B cell (primary cell): Measurements from ENCODE around the gene SRRM1. TPM values are rescaled to one million over a fixed set of nuclear protein-coding genes. Genes with fewer than 3 reads are reported as not detected.

Experiments used
- ATAC-seq: fragments of 200-7000 bp; cut with Tn5 transposase; one replicate; pipeline ENCODE4 v1.10.0; 2021; ENCODE audit warnings: low read depth, mild to moderate bottlenecking, moderate number of reproducible peaks, moderate library complexity
- CTCF ChIA-PET: fragments of 350-600 bp; sonication (Branson Sonifier 250); formaldehyde crosslinking; loops from one replicate; lab custom pipeline; 2021; ENCODE audit warnings: antibody characterized with exemption, inconsistent platforms; lab: Charles Lee
- POLR2A ChIA-PET: fragments of 350-600 bp; sonication (Branson Sonifier 250); formaldehyde crosslinking; loops from one replicate; lab custom pipeline; 2021; ENCODE audit warnings: antibody characterized with exemption; lab: Charles Lee
- DNase-seq: peaks from one replicate; pipeline ENCODE4 v3.0.0; 2013
- H2AFZ ChIP-seq: 2 replicates; pipeline ENCODE4 v1.6.1; 2012; ENCODE audit warnings: mild to moderate bottlenecking, low read depth, low read length; ENCODE audit not compliant: insufficient read depth, poor library complexity, severe bottlenecking
- H3K27ac ChIP-seq, 2 donors: 1 replicate in 1 of 2; 2 replicates in 1 of 2; pipeline ENCODE4 v1.5.1; 2012 to 2013; ENCODE audit warnings: low read length in 2 of 2, mild to moderate bottlenecking in 2 of 2, moderate library complexity in 1 of 2
- H3K27me3 ChIP-seq, 4 experiments: fragments of 200-600 bp in 1 of 4; sonication (generic) in 1 of 4; replicated peaks in 1 of 4; 1 replicate in 2 of 4; 2 replicates in 2 of 4; pipeline versions ENCODE4 v1.6.1 to v1.7.0; 2013 to 2016; ENCODE audit warnings: low read length in 3 of 4, mild to moderate bottlenecking in 2 of 4, mixed read lengths in 1 of 4, moderate library complexity in 1 of 4; ENCODE audit not compliant: insufficient read depth in 4 of 4, control insufficient read depth in 3 of 4; ENCODE audit errors: control extremely low read depth in 1 of 4
- H3K36me3 ChIP-seq, 2 experiments: replicated peaks in 1 of 2; 1 replicate in 1 of 2; 2 replicates in 1 of 2; pipeline versions ENCODE4 v1.6.1 to v1.7.1; 2013; ENCODE audit warnings: low read length in 1 of 2; ENCODE audit not compliant: insufficient read depth in 2 of 2, control insufficient read depth in 1 of 2; ENCODE audit errors: control extremely low read depth in 1 of 2, extremely low read depth in 1 of 2
- H3K4me1 ChIP-seq, 2 donors: fragments of 200-600 bp in 1 of 2; sonication (generic) in 1 of 2; 1 replicate in 1 of 2; 2 replicates in 1 of 2; pipeline versions ENCODE4 v1.5.1 to v1.6.1; 2013 to 2017; ENCODE audit warnings: low read length in 2 of 2; ENCODE audit not compliant: control insufficient read depth in 2 of 2, insufficient read depth in 2 of 2
- H3K4me2 ChIP-seq: replicated peaks from 2 replicates; pipeline ENCODE3; 2012; ENCODE audit warnings: mild to moderate bottlenecking, low read depth, low read length; ENCODE audit not compliant: poor library complexity, severe bottlenecking
- H3K4me3 ChIP-seq, 5 experiments: fragments of 200-600 bp in 1 of 5; sonication (generic) in 1 of 5; 1 replicate in 3 of 5; 2 replicates in 2 of 5; pipeline versions ENCODE4 v1.5.1 to v1.7.0; 2011 to 2016; ENCODE audit warnings: low read length in 4 of 5, mild to moderate bottlenecking in 4 of 5, low read depth in 2 of 5, control low read depth in 1 of 5, moderate library complexity in 1 of 5; ENCODE audit not compliant: insufficient read depth in 1 of 5; ENCODE audit errors: control extremely low read depth in 1 of 5, extremely low read depth in 1 of 5
- H3K79me2 ChIP-seq: fragments of 200-600 bp; sonication (generic); one replicate; pipeline ENCODE4 v1.6.0; 2016; ENCODE audit warnings: low read length; ENCODE audit not compliant: control insufficient read depth, insufficient read depth
- H3K9ac ChIP-seq: fragments of 200-600 bp; sonication (generic); 2 replicates; pipeline ENCODE4 v1.6.1; 2017; ENCODE audit warnings: mild to moderate bottlenecking, low read length, moderate library complexity
- H3K9me3 ChIP-seq, 3 donors: one replicate each; pipeline versions ENCODE4 v1.6.1 to v1.7.1; 2013; ENCODE audit warnings: low read length in 2 of 3; ENCODE audit not compliant: control insufficient read depth in 2 of 3, insufficient read depth in 1 of 3; ENCODE audit errors: control extremely low read depth in 1 of 3
- H4K20me1 ChIP-seq: 2 replicates; pipeline ENCODE4 v1.6.0; 2012; ENCODE audit warnings: mild to moderate bottlenecking, low read length; ENCODE audit not compliant: insufficient read depth, control insufficient read depth, poor library complexity, severe bottlenecking
- H3K27ac Mint-ChIP-seq: one replicate; pipeline ENCODE4 v1.8.0; 2021; ENCODE audit warnings: mixed read lengths
- H3K27me3 Mint-ChIP-seq: one replicate; pipeline ENCODE4 v1.8.0; 2021; ENCODE audit warnings: mixed read lengths
- H3K4me1 Mint-ChIP-seq: one replicate; pipeline ENCODE4 v1.8.0; 2021; ENCODE audit warnings: mixed read lengths
- H3K4me3 Mint-ChIP-seq: one replicate; pipeline ENCODE4 v1.8.0; 2021; ENCODE audit warnings: mixed read lengths
- H3K9me3 Mint-ChIP-seq: one replicate; pipeline ENCODE4 v1.8.0; 2022; ENCODE audit warnings: mixed read lengths; ENCODE audit not compliant: insufficient read depth
- CTCF ChIP-seq: fragments of 200-600 bp; IDR thresholded peaks from one replicate; pipeline ENCODE4 v1.8.0; 2022; ENCODE audit warnings: antibody characterized with exemption, mild to moderate bottlenecking
- EZH2 ChIP-seq: IDR thresholded peaks from 2 replicates; pipeline ENCODE4 v1.6.1; 2012; ENCODE audit warnings: borderline replicate concordance, low read depth, mild to moderate bottlenecking, moderate library complexity, low read length; ENCODE audit not compliant: insufficient read depth, poor library complexity, severe bottlenecking
- WGBS: methylation state at CpG from one replicate; pipeline ENCODE4 v1.1.5; 2013; ENCODE audit warnings: missing lambda C conversion rate; ENCODE audit not compliant: insufficient coverage; 5-methylcytosine and 5-hydroxymethylcytosine counted together
- intact Hi-C: fragments of 100-400 bp; cut with micrococcal nuclease; formaldehyde crosslinking; loops from one replicate; pipeline ENCODE4 v1.10.0; 2022
- polyA plus RNA-seq: library from polyadenylated mRNA; depleted of rRNA; stranded (reverse); fragments of >200 nt; gene quantifications from 2 replicates; pipeline ENCODE4 v1.2.3, GENCODE V29; 2012
- total RNA-seq, 2 donors: library from RNA; stranded (reverse); fragments of 120-200 nt in 1 of 2; gene quantifications; 1 replicate in 1 of 2; 2 replicates in 1 of 2; pipeline versions ENCODE4 v1.2.3 to v1.2.4, GENCODE V29; 2013 to 2022

The SRRM1 gene
- total and polyA plus RNA-seq, 2 donors (not counting 1 experiment from before 2014, with no cell fraction given): 88.5 to 238 TPM

- no peak for ATAC-seq
These were observed 5.8 kb downstream of the SRRM1 start for GRCh38 chr1:24648919-24649318.

DNA sequence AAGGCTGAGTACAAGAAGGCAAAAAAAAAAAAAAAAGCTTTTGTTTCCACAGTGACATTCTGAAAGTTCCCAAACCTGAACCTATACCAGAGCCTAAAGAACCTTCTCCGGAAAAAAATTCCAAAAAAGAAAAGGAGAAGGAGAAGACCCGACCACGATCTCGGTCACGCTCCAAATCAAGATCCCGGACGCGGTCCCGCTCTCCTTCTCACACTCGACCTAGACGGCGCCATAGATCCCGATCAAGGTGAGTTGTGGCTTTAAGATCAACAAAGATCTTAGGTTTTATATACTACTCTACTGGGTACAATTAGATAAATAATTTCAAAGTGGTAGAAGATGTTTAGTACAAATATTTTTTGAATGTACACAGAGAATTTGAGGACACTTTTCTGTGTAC lies 9.3 kb downstream of the SRRM1 start:
- ChIA-PET CTCF (no interaction called here), POLR2A (no interaction called here)
- Histone ChIP-seq H3K9ac (no peak overlapping the region), H3K27ac (no peak overlapping the region), H2AFZ (no peak overlapping the region), H3K79me2 (peaks cover 69% of the 10 kb centered on the region), H3K4me3 (no peak overlapping the region), H3K4me2 (no peak overlapping the region), H3K36me3 (peaks cover 8 to 98% of the 10 kb centered on the region in 2 experiments), H4K20me1 (peaks cover 61% of the 10 kb centered on the region), H3K27me3 (no peaks in the 10 kb centered on the region), H3K4me1 (no peaks in the 10 kb centered on the region), H3K9me3 (no peaks in the 10 kb centered on the region)
- TF ChIP-seq EZH2 (no peak), CTCF (no peak)
- no peak for ATAC-seq
- intact Hi-C loops: no loop called here
- no peaks in the 10 kb centered on the region for H3K27me3 Mint-ChIP-seq
- H3K4me3 Mint-ChIP-seq: no peak overlapping the region
- no peak overlapping the region for H3K27ac Mint-ChIP-seq
- H3K9me3 Mint-ChIP-seq: no peaks in the 10 kb centered on the region
- H3K4me1 Mint-ChIP-seq: peaks cover 1% of the 10 kb centered on the region
- DNase-seq: no peak
- 88% methylated on average over 1 of the region's 13 CpGs for WGBS

More at GRCh38 chr1:24648919-24649318, 5.8 kb downstream of the SRRM1 start:
- intact Hi-C loops: loop anchor here (10.0 kb wide), 1 partner anchor 686 kb away; the partner anchor contains the start of gene TMEM50A
- no peaks in the 10 kb centered on the region for H3K9me3 ChIP-seq
- H3K4me3 ChIP-seq: no peak overlapping the region
- H3K9ac ChIP-seq: no peak overlapping the region
- peaks cover 5 to 78% of the 10 kb centered on the region in 2 experiments for H3K36me3 ChIP-seq
- H4K20me1 ChIP-seq: peaks cover 65% of the 10 kb centered on the region
- CTCF ChIA-PET: interaction anchor here (2.0 kb wide), 1 partner anchor 182 kb away, joined by 5 read pairs; no protein-coding TSS in a partner anchor
- Mint-ChIP-seq H3K4me1 (peaks cover 25% of the 10 kb centered on the region), H3K9me3 (no peaks in the 10 kb centered on the region), H3K27ac (no peak overlapping the region), H3K4me3 (no peak overlapping the region), H3K27me3 (no peaks in the 10 kb centered on the region)
- H2AFZ ChIP-seq: no peak overlapping the region
- H3K79me2 ChIP-seq: peaks cover 74% of the 10 kb centered on the region
- no peaks in the 10 kb centered on the region for H3K27me3 ChIP-seq
- WGBS: 100% methylated on average over 3 of the region's 5 CpGs
- no peak overlapping the region for H3K4me2 ChIP-seq
- POLR2A ChIA-PET: no interaction called here
- peaks cover 6 to 17% of the 10 kb centered on the region in 2 donors for H3K4me1 ChIP-seq
- TF ChIP-seq CTCF (no peak), EZH2 (no peak)
- no peak for DNase-seq
- no peak overlapping the region for H3K27ac ChIP-seq
